Measurements from ENCODE around the gene RPTOR.

RPTOR gene

GRCh38 chr17:80792373-80792781 is 247.7 kb downstream of the RPTOR start:
- H3K27ac ChIP-seq (replicated peaks; ENCODE audit: low read length), result no peak overlapping the region
- H2AFZ ChIP-seq (ENCODE audit: low read length), result no peak overlapping the region
- H3K9ac ChIP-seq (ENCODE audit: low read depth, low read length, poor library complexity), result no peak overlapping the region
- H3K4ac ChIP-seq (ENCODE audit: low read length), result no peak overlapping the region
- no peak overlapping the region for H2BK5ac ChIP-seq (ENCODE audit: low read length)
- no peak overlapping the region for H3K4me3 ChIP-seq (ENCODE audit: low read length in 2 of 2)
- no peaks in the 10 kb centered on the region for H3K27me3 ChIP-seq (ENCODE audit: control insufficient read depth in 3 of 3, insufficient read depth in 3 of 3, low read depth in 1 of 3, low read length in 3 of 3)
- H3K36me3 ChIP-seq (replicated peaks in 1 of 2; ENCODE audit: control insufficient read depth in 2 of 2, insufficient read depth in 2 of 2, low read length in 2 of 2), result peaks cover 0 to 18% of the 10 kb centered on the region in 2 donors
- H3K9me3 ChIP-seq (replicated peaks in 1 of 2; ENCODE audit: control insufficient read depth in 2 of 2, insufficient read depth in 1 of 2, low read depth in 1 of 2, low read length in 2 of 2), result peaks cover 0 to 11% of the 10 kb centered on the region in 2 donors
- H3K79me1 ChIP-seq (ENCODE audit: low read depth, low read length), result no peaks in the 10 kb centered on the region
- H3K4me2 ChIP-seq (ENCODE audit: insufficient read depth, low read length, poor library complexity, severe bottlenecking), result no peak overlapping the region
- no peak overlapping the region for H3K18ac ChIP-seq (ENCODE audit: low read length)
- no peak overlapping the region for H2BK12ac ChIP-seq (ENCODE audit: low read length)
- no peak overlapping the region for H2BK120ac ChIP-seq (ENCODE audit: low read depth, low read length)
- H3K14ac ChIP-seq (ENCODE audit: low read length), result no peak overlapping the region
- H4K91ac ChIP-seq (ENCODE audit: low read depth, low read length, poor library complexity), result no peak overlapping the region
- no peak overlapping the region for H4K8ac ChIP-seq (ENCODE audit: low read depth, low read length)
- DNase-seq (ENCODE audit: low spot score), result no peak
- no peak overlapping the region for H2AK5ac ChIP-seq (ENCODE audit: low read depth, low read length)
- no peak overlapping the region for H3K23ac ChIP-seq (ENCODE audit: low read depth, low read length, poor library complexity)
- no CpG with 5 or more reads among the region's 10 CpGs for WGBS, 2 donors (ENCODE audit: extremely low coverage in 2 of 2, insufficient read length in 2 of 2, insufficient replicate concordance in 1 of 2)
- H2BK15ac ChIP-seq (ENCODE audit: low read length), result no peak overlapping the region
- peaks cover 15 to 17% of the 10 kb centered on the region in 2 donors for H3K4me1 ChIP-seq (ENCODE audit: control insufficient read depth in 2 of 2, insufficient read depth in 1 of 2, low read depth in 1 of 2, low read length in 2 of 2)

GRCh38 chr17:80793421-80793820 is 248.8 kb downstream of the RPTOR start:
- no peak overlapping the region for H3K27ac ChIP-seq (replicated peaks; ENCODE audit: low read length)
- H3K4me3 ChIP-seq (ENCODE audit: low read length in 2 of 2), result no peak overlapping the region
- H2BK120ac ChIP-seq (ENCODE audit: low read depth, low read length), result no peak overlapping the region

GRCh38 chr17:80793851-80794267 is 249.2 kb downstream of the RPTOR start:
- Histone ChIP-seq H3K4me2 (ENCODE audit: insufficient read depth, low read length, poor library complexity, severe bottlenecking) (no peak overlapping the region), H3K4me3 (ENCODE audit: low read length in 2 of 2) (no peak overlapping the region), H4K91ac (ENCODE audit: low read depth, low read length, poor library complexity) (no peak overlapping the region), H3K23ac (ENCODE audit: low read depth, low read length, poor library complexity) (no peak overlapping the region), H2AK5ac (ENCODE audit: low read depth, low read length) (no peak overlapping the region), H3K27me3 (ENCODE audit: control insufficient read depth in 3 of 3, insufficient read depth in 3 of 3, low read depth in 1 of 3, low read length in 3 of 3) (no peaks in the 10 kb centered on the region), H3K27ac (replicated peaks; ENCODE audit: low read length) (no peak overlapping the region), H3K9me3 (replicated peaks in 1 of 2; ENCODE audit: control insufficient read depth in 2 of 2, insufficient read depth in 1 of 2, low read depth in 1 of 2, low read length in 2 of 2) (peaks cover 1 to 4% of the 10 kb centered on the region in 2 donors), H2BK120ac (ENCODE audit: low read depth, low read length) (no peak overlapping the region), H3K14ac (ENCODE audit: low read length) (no peak overlapping the region), H2BK12ac (ENCODE audit: low read length) (no peak overlapping the region), H3K4me1 (ENCODE audit: control insufficient read depth in 2 of 2, insufficient read depth in 1 of 2, low read depth in 1 of 2, low read length in 2 of 2) (peaks cover 16 to 17% of the 10 kb centered on the region in 2 donors), H3K4ac (ENCODE audit: low read length) (no peak overlapping the region), H4K8ac (ENCODE audit: low read depth, low read length) (no peak overlapping the region), H3K79me1 (ENCODE audit: low read depth, low read length) (no peaks in the 10 kb centered on the region), H3K18ac (ENCODE audit: low read length) (no peak overlapping the region), H3K9ac (ENCODE audit: low read depth, low read length, poor library complexity) (no peak overlapping the region), H2BK5ac (ENCODE audit: low read length) (no peak overlapping the region), H2AFZ (ENCODE audit: low read length) (no peak overlapping the region), H3K36me3 (replicated peaks in 1 of 2; ENCODE audit: control insufficient read depth in 2 of 2, insufficient read depth in 2 of 2, low read length in 2 of 2) (peaks cover 2 to 20% of the 10 kb centered on the region in 2 donors), H2BK15ac (ENCODE audit: low read length) (no peak overlapping the region)
- no CpG with 5 or more reads among the region's 5 CpGs for WGBS, 2 donors (ENCODE audit: extremely low coverage in 2 of 2, insufficient read length in 2 of 2, insufficient replicate concordance in 1 of 2)
- DNase-seq (ENCODE audit: low spot score), result no peak

More at GRCh38 chr17:80793421-80793820, 248.8 kb downstream of the RPTOR start:
- no peak overlapping the region for H4K8ac ChIP-seq (ENCODE audit: low read depth, low read length)
- H2AK5ac ChIP-seq (ENCODE audit: low read depth, low read length), result no peak overlapping the region
- no peak overlapping the region for H3K23ac ChIP-seq (ENCODE audit: low read depth, low read length, poor library complexity)
- peak overlapping the region; percentile 50 for H3K9ac ChIP-seq (ENCODE audit: low read depth, low read length, poor library complexity)
- peaks cover 16 to 17% of the 10 kb centered on the region in 2 donors for H3K4me1 ChIP-seq (ENCODE audit: control insufficient read depth in 2 of 2, insufficient read depth in 1 of 2, low read depth in 1 of 2, low read length in 2 of 2)
- peaks cover 2 to 20% of the 10 kb centered on the region in 2 donors for H3K36me3 ChIP-seq (replicated peaks in 1 of 2; ENCODE audit: control insufficient read depth in 2 of 2, insufficient read depth in 2 of 2, low read length in 2 of 2)
- H2BK5ac ChIP-seq (ENCODE audit: low read length), result no peak overlapping the region
- H2BK12ac ChIP-seq (ENCODE audit: low read length), result no peak overlapping the region
- peaks cover 1 to 4% of the 10 kb centered on the region in 2 donors for H3K9me3 ChIP-seq (replicated peaks in 1 of 2; ENCODE audit: control insufficient read depth in 2 of 2, insufficient read depth in 1 of 2, low read depth in 1 of 2, low read length in 2 of 2)
- no peak overlapping the region for H2BK15ac ChIP-seq (ENCODE audit: low read length)
- no peak overlapping the region for H3K4me2 ChIP-seq (ENCODE audit: insufficient read depth, low read length, poor library complexity, severe bottlenecking)
- H2AFZ ChIP-seq (ENCODE audit: low read length), result no peak overlapping the region
- no peak for DNase-seq (ENCODE audit: low spot score)
- no peak overlapping the region for H4K91ac ChIP-seq (ENCODE audit: low read depth, low read length, poor library complexity)
- H3K4ac ChIP-seq (ENCODE audit: low read length), result no peak overlapping the region
- no peak overlapping the region for H3K14ac ChIP-seq (ENCODE audit: low read length)
- H3K27me3 ChIP-seq (ENCODE audit: control insufficient read depth in 3 of 3, insufficient read depth in 3 of 3, low read depth in 1 of 3, low read length in 3 of 3), result no peaks in the 10 kb centered on the region
- H3K18ac ChIP-seq (ENCODE audit: low read length), result no peak overlapping the region
- WGBS, 2 donors (ENCODE audit: extremely low coverage in 2 of 2, insufficient read length in 2 of 2, insufficient replicate concordance in 1 of 2), result no CpG with 5 or more reads among the region's 12 CpGs
- no peaks in the 10 kb centered on the region for H3K79me1 ChIP-seq (ENCODE audit: low read depth, low read length)

- no peak overlapping the region for H2AK5ac ChIP-seq (ENCODE audit: low read depth, low read length)
- no peak overlapping the region for H3K27ac ChIP-seq (replicated peaks; ENCODE audit: low read length)
- H3K23ac ChIP-seq (ENCODE audit: low read depth, low read length, poor library complexity), result no peak overlapping the region
- H3K36me3 ChIP-seq (replicated peaks in 1 of 2; ENCODE audit: control insufficient read depth in 2 of 2, insufficient read depth in 2 of 2, low read length in 2 of 2), result peaks cover 2 to 20% of the 10 kb centered on the region in 2 donors
- DNase-seq (ENCODE audit: low spot score), result no peak
- peaks cover 11 to 14% of the 10 kb centered on the region in 2 donors for H3K4me1 ChIP-seq (ENCODE audit: control insufficient read depth in 2 of 2, insufficient read depth in 1 of 2, low read depth in 1 of 2, low read length in 2 of 2)
- peaks cover 1 to 4% of the 10 kb centered on the region in 2 donors for H3K9me3 ChIP-seq (replicated peaks in 1 of 2; ENCODE audit: control insufficient read depth in 2 of 2, insufficient read depth in 1 of 2, low read depth in 1 of 2, low read length in 2 of 2)
- H3K27me3 ChIP-seq (ENCODE audit: control insufficient read depth in 3 of 3, insufficient read depth in 3 of 3, low read depth in 1 of 3, low read length in 3 of 3), result no peaks in the 10 kb centered on the region
- no peak overlapping the region for H4K91ac ChIP-seq (ENCODE audit: low read depth, low read length, poor library complexity)
- H2BK120ac ChIP-seq (ENCODE audit: low read depth, low read length), result no peak overlapping the region
- no peak overlapping the region for H3K18ac ChIP-seq (ENCODE audit: low read length)
- no peak overlapping the region for H3K4me2 ChIP-seq (ENCODE audit: insufficient read depth, low read length, poor library complexity, severe bottlenecking)
- no peak overlapping the region for H3K9ac ChIP-seq (ENCODE audit: low read depth, low read length, poor library complexity)
- no peak overlapping the region for H3K14ac ChIP-seq (ENCODE audit: low read length)
- H2BK5ac ChIP-seq (ENCODE audit: low read length), result no peak overlapping the region
- H2AFZ ChIP-seq (ENCODE audit: low read length), result no peak overlapping the region
- no CpG with 5 or more reads among the region's 16 CpGs for WGBS, 2 donors (ENCODE audit: extremely low coverage in 2 of 2, insufficient read length in 2 of 2, insufficient replicate concordance in 1 of 2)
- no peak overlapping the region for H2BK15ac ChIP-seq (ENCODE audit: low read length)
- no peak overlapping the region for H4K8ac ChIP-seq (ENCODE audit: low read depth, low read length)
- no peak overlapping the region for H3K4me3 ChIP-seq (ENCODE audit: low read length in 2 of 2)
- no peaks in the 10 kb centered on the region for H3K79me1 ChIP-seq (ENCODE audit: low read depth, low read length)
- H2BK12ac ChIP-seq (ENCODE audit: low read length), result no peak overlapping the region
- no peak overlapping the region for H3K4ac ChIP-seq (ENCODE audit: low read length)
Measured at GRCh38 chr17:80794281-80795089, 249.8 kb downstream of the RPTOR start.

Data from neuronal stem cell (in vitro differentiated cells).